Measurements from ENCODE around the gene MDFIC2.

Gene MDFIC2

GRCh38 chr3:70245746-70246525 lies 66.5 kb downstream of the MDFIC2 start:
- Histone ChIP-seq H3K4me3 (no peak overlapping the region), H3K27ac (no peak overlapping the region)
- no peak for DNase-seq (ENCODE audit: low spot score)
- TF ChIP-seq CTCF (IDR thresholded peaks at IDR 0.05): no peak

DNA sequence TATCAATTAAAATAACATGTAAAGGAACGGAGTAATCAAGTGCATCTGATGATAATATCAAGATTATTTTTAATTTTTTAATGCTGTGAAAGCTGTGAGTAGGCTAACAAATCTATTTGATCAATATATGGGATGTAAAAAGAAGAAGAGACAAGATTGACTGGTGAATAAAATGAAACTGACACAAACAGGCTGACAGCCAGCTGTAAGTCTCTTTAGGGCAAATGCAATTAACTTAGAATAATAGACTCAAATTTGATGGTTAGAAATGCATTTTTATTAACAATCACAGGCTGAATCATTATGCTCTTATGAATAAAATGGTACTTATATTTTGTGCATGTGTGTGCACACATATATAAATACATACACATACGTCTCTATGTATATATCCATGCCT lies 68.0 kb downstream of the MDFIC2 start:
- no peak overlapping the region for H3K27ac ChIP-seq
- no peak overlapping the region for H3K4me3 ChIP-seq
- no peak for TF ChIP-seq CTCF (IDR thresholded peaks at IDR 0.05)
- DNase-seq (ENCODE audit: low spot score): no peak

DNA sequence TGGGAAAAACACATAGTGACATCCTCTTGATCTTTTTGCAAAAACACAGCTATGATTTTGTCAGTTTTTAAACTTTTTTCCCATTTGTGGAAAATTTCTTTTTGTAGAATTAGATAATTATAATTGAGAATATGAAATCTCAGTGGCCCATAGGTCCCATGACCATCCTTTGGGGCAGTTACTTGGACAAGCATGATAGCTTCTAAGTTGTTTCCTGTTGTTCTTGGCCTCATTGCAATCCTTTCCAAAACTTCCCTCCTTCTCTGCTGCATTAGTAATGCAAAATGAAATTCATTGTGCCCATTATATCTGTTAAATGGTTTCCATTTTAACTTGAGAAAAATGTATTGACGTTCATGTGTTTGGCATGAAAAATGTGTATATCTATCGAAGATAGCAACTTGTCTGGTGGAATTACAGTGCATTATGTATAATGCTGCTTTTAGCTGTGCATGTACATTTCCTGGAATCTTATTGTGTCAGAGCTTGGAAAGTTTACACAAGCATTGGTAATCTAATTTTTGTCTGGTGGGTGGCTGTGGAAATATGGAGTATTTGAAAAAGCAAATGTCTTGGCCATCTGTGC lies 70.0 kb downstream of the MDFIC2 start:
- Histone ChIP-seq H3K27ac (no peak overlapping the region), H3K4me3 (no peak overlapping the region)
- no peak for DNase-seq (ENCODE audit: low spot score)
- no peak for TF ChIP-seq CTCF (IDR thresholded peaks at IDR 0.05)

GRCh38 chr3:70233812-70234211 lies 78.6 kb downstream of the MDFIC2 start:
- no peak for TF ChIP-seq CTCF (IDR thresholded peaks at IDR 0.05)
- Histone ChIP-seq H3K4me3 (no peak overlapping the region), H3K27ac (no peak overlapping the region)
- DNase-seq (ENCODE audit: low spot score): no peak

GRCh38 chr3:70233112-70233511 lies 79.3 kb downstream of the MDFIC2 start:
- Histone ChIP-seq H3K27ac (no peak overlapping the region), H3K4me3 (no peak overlapping the region)
- no peak for TF ChIP-seq CTCF (IDR thresholded peaks at IDR 0.05)
- DNase-seq (ENCODE audit: low spot score): no peak

- no peak overlapping the region for H3K27ac ChIP-seq
- TF ChIP-seq CTCF (IDR thresholded peaks at IDR 0.05): no peak
- DNase-seq (ENCODE audit: low spot score): no peak
- H3K4me3 ChIP-seq: no peak overlapping the region
Observed at GRCh38 chr3:70231266-70231701, 81.2 kb downstream of the MDFIC2 start.

GRCh38 chr3:70227437-70227836 lies 85.0 kb downstream of the MDFIC2 start:
- TF ChIP-seq CTCF (IDR thresholded peaks at IDR 0.05): no peak
- Histone ChIP-seq H3K27ac (no peak overlapping the region), H3K4me3 (no peak overlapping the region)
- DNase-seq (ENCODE audit: low spot score): no peak
